ENCODE data around the gene BCL11A. TPM values are rescaled to one million over a fixed set of nuclear protein-coding genes. Genes with fewer than 3 reads are reported as not detected.

Gene BCL11A
- total RNA-seq, 1 experiment from 2014 or later = 0.29 TPM

- no peaks in the 10 kb centered on the region for H3K9me3 ChIP-seq
- no peaks in the 10 kb centered on the region for H3K27me3 Mint-ChIP-seq (ENCODE audit: insufficient read depth, unreplicated experiment)
- no TSS peak for BruUV-seq (replicated peaks)
- no peak overlapping the region for H3K4me3 Mint-ChIP-seq (ENCODE audit: unreplicated experiment)
- H3K4me3 ChIP-seq (ENCODE audit: low read depth, low read length) = no peak overlapping the region
- H3K36me3 Mint-ChIP-seq (ENCODE audit: insufficient read depth, unreplicated experiment) = no peaks in the 10 kb centered on the region
- POLR2A ChIA-PET = no interaction called here
- TF ChIP-seq CTCF (IDR thresholded peaks at IDR 0.05; ENCODE audit: insufficient read depth in 1 of 2, low read depth in 1 of 2, low read length in 1 of 2, severe bottlenecking in 1 of 2, unreplicated experiment in 1 of 2) = no peak
- intact Hi-C loops (cut with micrococcal nuclease; ENCODE audit: unreplicated experiment) = no loop called here
- H3K36me3 ChIP-seq (ENCODE audit: control insufficient read depth, insufficient read depth, low read length) = no peaks in the 10 kb centered on the region
- peaks cover 2% of the 10 kb centered on the region for H3K4me1 Mint-ChIP-seq (ENCODE audit: low read depth, unreplicated experiment)
- no peaks in the 10 kb centered on the region for H3K27me3 ChIP-seq (replicated peaks; ENCODE audit: control insufficient read depth, insufficient read depth, low read length)
- no peak for DNase-seq
- peaks cover 8% of the 10 kb centered on the region for H3K4me1 ChIP-seq
- H3K27ac Mint-ChIP-seq (ENCODE audit: unreplicated experiment) = no peak overlapping the region
- CTCF ChIA-PET = no interaction called here
- H3K9me3 Mint-ChIP-seq (ENCODE audit: unreplicated experiment) = no peaks in the 10 kb centered on the region
Observed at GRCh38 chr2:60490441-60490840, 63.0 kb downstream of the BCL11A start.

- no peaks in the 10 kb centered on the region; the same call in 1 of the 2 replicates for H3K4me1 ChIP-seq
- ChIA-PET POLR2A (no interaction called here), CTCF (no interaction called here)
- intact Hi-C loops (cut with micrococcal nuclease; ENCODE audit: unreplicated experiment) = no loop called here
- no peaks in the 10 kb centered on the region for H3K9me3 ChIP-seq
- H3K27me3 Mint-ChIP-seq (ENCODE audit: insufficient read depth, unreplicated experiment) = no peaks in the 10 kb centered on the region
- no peak for TF ChIP-seq CTCF (IDR thresholded peaks at IDR 0.05; ENCODE audit: insufficient read depth in 1 of 2, low read depth in 1 of 2, low read length in 1 of 2, severe bottlenecking in 1 of 2, unreplicated experiment in 1 of 2)
- H3K36me3 ChIP-seq (ENCODE audit: control insufficient read depth, insufficient read depth, low read length) = no peaks in the 10 kb centered on the region
- no peaks in the 10 kb centered on the region for H3K36me3 Mint-ChIP-seq (ENCODE audit: insufficient read depth, unreplicated experiment)
- peaks cover 3% of the 10 kb centered on the region for H3K4me1 Mint-ChIP-seq (ENCODE audit: low read depth, unreplicated experiment)
- no TSS peak for BruUV-seq (replicated peaks)
- no peak overlapping the region for H3K4me3 ChIP-seq (ENCODE audit: low read depth, low read length)
- H3K9me3 Mint-ChIP-seq (ENCODE audit: unreplicated experiment) = no peaks in the 10 kb centered on the region
- no peak overlapping the region for H3K27ac Mint-ChIP-seq (ENCODE audit: unreplicated experiment)
- no peak for DNase-seq
- no peaks in the 10 kb centered on the region for H3K27me3 ChIP-seq (replicated peaks; ENCODE audit: control insufficient read depth, insufficient read depth, low read length)
- H3K4me3 Mint-ChIP-seq (ENCODE audit: unreplicated experiment) = no peak overlapping the region
Observed at GRCh38 chr2:60489289-60489688, 64.2 kb downstream of the BCL11A start.

GRCh38 chr2:60488291-60488690 lies 65.2 kb downstream of the BCL11A start:
- DNase-seq = no peak
- no peaks in the 10 kb centered on the region for H3K36me3 ChIP-seq (ENCODE audit: control insufficient read depth, insufficient read depth, low read length)
- no peaks in the 10 kb centered on the region for H3K27me3 ChIP-seq (replicated peaks; ENCODE audit: control insufficient read depth, insufficient read depth, low read length)
- Mint-ChIP-seq H3K36me3 (ENCODE audit: insufficient read depth, unreplicated experiment) (no peaks in the 10 kb centered on the region), H3K9me3 (ENCODE audit: unreplicated experiment) (no peaks in the 10 kb centered on the region), H3K27me3 (ENCODE audit: insufficient read depth, unreplicated experiment) (no peaks in the 10 kb centered on the region), H3K4me1 (ENCODE audit: low read depth, unreplicated experiment) (peaks cover 9% of the 10 kb centered on the region), H3K4me3 (ENCODE audit: unreplicated experiment) (no peak overlapping the region), H3K27ac (ENCODE audit: unreplicated experiment) (no peak overlapping the region)
- ChIA-PET CTCF (no interaction called here), POLR2A (no interaction called here)
- intact Hi-C loops (cut with micrococcal nuclease; ENCODE audit: unreplicated experiment) = no loop called here
- no peaks in the 10 kb centered on the region for H3K9me3 ChIP-seq
- H3K4me1 ChIP-seq = no peaks in the 10 kb centered on the region
- no TSS peak for BruUV-seq (replicated peaks)
- no peak for TF ChIP-seq CTCF (IDR thresholded peaks at IDR 0.05; ENCODE audit: insufficient read depth in 1 of 2, low read depth in 1 of 2, low read length in 1 of 2, severe bottlenecking in 1 of 2, unreplicated experiment in 1 of 2)
- no peak overlapping the region for H3K4me3 ChIP-seq (ENCODE audit: low read depth, low read length)

All from Caco-2 (cell line).